Tibial artery (tissue), 4 donors: Measurements from ENCODE around the gene FADD.

Experiments
- DNase-seq, 2 donors: peaks; one replicate each; pipeline ENCODE4 v3.0.0-alpha.2; 2019
- H3K27ac ChIP-seq, 2 donors: fragments of 200-600 bp; sonication (generic) in 1 of 2; 1 replicate in 1 of 2; 2 replicates in 1 of 2; pipeline ENCODE4 v1.5.1; 2018 to 2019; ENCODE audit warnings: mild to moderate bottlenecking in 1 of 2
- H3K27me3 ChIP-seq, 2 donors: fragments of 200-600 bp; sonication (generic) in 1 of 2; one replicate each; pipeline versions ENCODE4 v1.5.1 to v1.6.0; 2016 to 2019
- H3K36me3 ChIP-seq, 3 donors: fragments of 200-600 bp; sonication (generic) in 2 of 3; one replicate each; pipeline ENCODE4 v1.5.1; 2016 to 2019; ENCODE audit warnings: mild to moderate bottlenecking in 2 of 3
- H3K4me1 ChIP-seq, 4 donors: fragments of 200-600 bp; sonication (generic) in 2 of 4; 1 replicate in 3 of 4; 2 replicates in 1 of 4; pipeline ENCODE4 v1.5.1; 2016 to 2019
- H3K4me3 ChIP-seq, 2 donors: fragments of 200-600 bp; sonication (generic) in 1 of 2; 1 replicate in 1 of 2; 2 replicates in 1 of 2; pipeline ENCODE4 v1.5.1; 2018 to 2019; ENCODE audit warnings: mild to moderate bottlenecking in 2 of 2
- H3K9me3 ChIP-seq, 3 donors: fragments of 200-600 bp; sonication (generic) in 1 of 3; one replicate each; pipeline ENCODE4 v1.5.1; 2016 to 2019
- intact Hi-C: fragments of 100-400 bp; cut with DNase I; formaldehyde crosslinking; loops from one replicate; pipeline ENCODE4 v1.15.0; 2023; ENCODE audit warnings: low total_unique reads
- TF ChIP-seq, protein P1 (sequence below), 2 experiments: fragments of 200-600 bp in 1 of 2; fragments of 450-650 bp in 1 of 2; IDR thresholded peaks; one replicate each; pipeline ENCODE4 v1.5.1; 2017 to 2019; ENCODE audit warnings: antibody characterized with exemption in 2 of 2, mild to moderate bottlenecking in 1 of 2, moderate library complexity in 1 of 2

Gene FADD

DNA sequence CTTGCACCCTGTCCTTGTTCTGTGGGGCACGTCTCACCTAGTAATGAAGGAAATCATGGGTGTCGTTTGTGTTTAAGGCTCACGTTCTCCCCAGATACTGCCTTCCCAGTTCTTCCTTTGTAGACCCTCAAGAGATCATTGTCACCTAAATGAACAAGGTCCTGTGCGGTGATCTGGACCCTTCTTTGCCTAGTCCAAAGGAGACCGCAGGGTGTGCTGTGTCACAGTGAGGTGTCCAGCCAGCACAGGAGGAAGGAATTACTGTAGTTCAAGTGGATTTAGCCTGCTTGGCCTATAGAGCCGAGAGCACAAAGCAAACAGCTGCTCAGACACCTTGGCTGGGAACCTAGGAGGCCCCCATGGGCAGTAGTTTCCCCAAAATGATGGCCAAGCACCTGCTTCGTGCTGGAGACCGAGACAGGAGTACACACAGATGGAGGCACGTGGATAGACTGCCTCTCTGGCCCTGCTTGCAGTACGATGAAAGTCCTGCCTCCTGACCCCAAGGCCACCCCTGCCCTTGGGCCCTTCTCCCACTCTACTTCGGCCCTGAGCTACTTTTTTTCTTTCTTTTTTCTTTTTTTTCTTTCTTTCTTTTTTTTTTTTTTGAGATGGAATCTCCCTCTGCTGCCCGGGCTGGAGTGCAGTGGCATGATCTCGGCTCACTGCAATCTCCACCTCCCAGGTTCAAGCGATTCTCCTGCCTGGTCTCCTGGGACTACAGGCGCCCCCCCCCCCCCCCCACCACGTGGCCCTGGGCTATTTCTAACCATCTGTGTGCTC lies 48.0 kb downstream of the FADD start:
- intact Hi-C loops: no loop called here
- TF ChIP-seq, protein P1, sequence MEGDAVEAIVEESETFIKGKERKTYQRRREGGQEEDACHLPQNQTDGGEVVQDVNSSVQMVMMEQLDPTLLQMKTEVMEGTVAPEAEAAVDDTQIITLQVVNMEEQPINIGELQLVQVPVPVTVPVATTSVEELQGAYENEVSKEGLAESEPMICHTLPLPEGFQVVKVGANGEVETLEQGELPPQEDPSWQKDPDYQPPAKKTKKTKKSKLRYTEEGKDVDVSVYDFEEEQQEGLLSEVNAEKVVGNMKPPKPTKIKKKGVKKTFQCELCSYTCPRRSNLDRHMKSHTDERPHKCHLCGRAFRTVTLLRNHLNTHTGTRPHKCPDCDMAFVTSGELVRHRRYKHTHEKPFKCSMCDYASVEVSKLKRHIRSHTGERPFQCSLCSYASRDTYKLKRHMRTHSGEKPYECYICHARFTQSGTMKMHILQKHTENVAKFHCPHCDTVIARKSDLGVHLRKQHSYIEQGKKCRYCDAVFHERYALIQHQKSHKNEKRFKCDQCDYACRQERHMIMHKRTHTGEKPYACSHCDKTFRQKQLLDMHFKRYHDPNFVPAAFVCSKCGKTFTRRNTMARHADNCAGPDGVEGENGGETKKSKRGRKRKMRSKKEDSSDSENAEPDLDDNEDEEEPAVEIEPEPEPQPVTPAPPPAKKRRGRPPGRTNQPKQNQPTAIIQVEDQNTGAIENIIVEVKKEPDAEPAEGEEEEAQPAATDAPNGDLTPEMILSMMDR (IDR thresholded peaks at IDR 0.05): no peak

DNA sequence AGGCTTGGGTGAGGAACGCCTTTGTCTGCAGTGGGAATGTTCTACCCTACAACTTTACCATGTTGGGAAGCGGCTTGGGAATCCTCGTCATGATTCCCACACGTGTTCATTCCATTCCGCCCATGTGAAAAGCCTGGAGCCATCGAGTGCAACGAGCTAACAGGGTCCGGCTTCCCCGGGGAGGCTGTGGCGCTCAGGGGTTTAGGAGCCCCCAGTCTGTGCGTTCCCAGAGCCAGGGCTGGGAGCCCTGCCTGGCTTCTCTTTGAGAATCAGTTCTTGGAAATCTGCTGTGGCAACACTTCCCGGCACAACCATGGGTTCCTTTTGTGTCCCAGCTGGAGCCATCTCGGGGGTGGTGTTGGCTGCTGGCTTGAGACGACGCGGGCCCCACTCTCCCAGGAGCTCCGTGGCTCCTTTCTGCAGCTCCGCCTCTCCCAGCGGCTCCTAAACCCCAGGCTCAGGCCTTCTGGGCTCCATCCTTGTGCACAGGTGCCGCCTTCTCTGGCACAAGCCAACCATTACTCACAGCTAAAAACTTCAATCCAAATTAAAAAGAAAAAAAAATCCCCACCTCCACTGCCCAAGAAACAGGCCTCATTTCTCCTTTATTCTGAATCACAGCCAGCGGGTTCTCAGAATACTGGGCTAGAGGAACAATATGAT lies 48.7 kb downstream of the FADD start:
- peaks cover 0 to 2% of the 10 kb centered on the region in 2 donors for H3K27me3 ChIP-seq
- no peaks in the 10 kb centered on the region for H3K36me3 ChIP-seq
- peaks cover 0 to 6% (median 0%) of the 10 kb centered on the region in 4 donors for H3K4me1 ChIP-seq
- H3K4me3 ChIP-seq: no peak overlapping the region
- no peaks in the 10 kb centered on the region for H3K9me3 ChIP-seq
- H3K27ac ChIP-seq: no peak overlapping the region
- intact Hi-C loops: no loop called here
- TF ChIP-seq, protein P1 (IDR thresholded peaks at IDR 0.05): no peak
- DNase-seq: no peak

More for the DNA sequence above, 48.0 kb downstream of the FADD start:
- H3K4me3 ChIP-seq: no peak overlapping the region
- no peak for DNase-seq
- H3K36me3 ChIP-seq: no peaks in the 10 kb centered on the region
- H3K4me1 ChIP-seq: peaks cover 0 to 6% (median 0%) of the 10 kb centered on the region in 4 donors
- no peak overlapping the region for H3K27ac ChIP-seq
- H3K27me3 ChIP-seq: peaks cover 0 to 2% of the 10 kb centered on the region in 2 donors
- no peaks in the 10 kb centered on the region for H3K9me3 ChIP-seq

GRCh38 chr11:70252844-70253243 lies 49.7 kb downstream of the FADD start:
- no peak for DNase-seq
- intact Hi-C loops: no loop called here

GRCh38 chr11:70255477-70256116 lies 52.5 kb downstream of the FADD start:
- Histone ChIP-seq H3K36me3 (no peaks in the 10 kb centered on the region), H3K4me3 (no peak overlapping the region), H3K27ac (no peak overlapping the region), H3K27me3 (peaks cover 0 to 2% of the 10 kb centered on the region in 2 donors), H3K4me1 (peaks cover 0 to 6% (median 0%) of the 10 kb centered on the region in 4 donors), H3K9me3 (no peaks in the 10 kb centered on the region)
- TF ChIP-seq, protein P1 (IDR thresholded peaks at IDR 0.05): no peak
- intact Hi-C loops: no loop called here
- no peak for DNase-seq

More at GRCh38 chr11:70252844-70253243, 49.7 kb downstream of the FADD start:
- TF ChIP-seq, protein P1 (IDR thresholded peaks at IDR 0.05): no peak
- Histone ChIP-seq H3K4me1 (peaks cover 0 to 6% (median 0%) of the 10 kb centered on the region in 4 donors), H3K36me3 (no peaks in the 10 kb centered on the region), H3K27me3 (peaks cover 0 to 2% of the 10 kb centered on the region in 2 donors), H3K9me3 (no peaks in the 10 kb centered on the region), H3K4me3 (no peak overlapping the region), H3K27ac (no peak overlapping the region)
